ENCODE data around the gene HAUS7. TPM values are rescaled to one million over a fixed set of nuclear protein-coding genes. Genes with fewer than 3 reads are reported as not detected.

HAUS7 gene
- total RNA-seq, 3 donors from 2014 or later: 19.0 to 26.2 (median 21.9) TPM

- Histone ChIP-seq H3K9me3 (peaks cover 9 to 22% of the 10 kb centered on the region in 2 donors), H3K4me1 (no peaks in the 10 kb centered on the region), H3K27ac (no peak overlapping the region), H3K36me3 (no peaks in the 10 kb centered on the region), H3K4me3 (no peak overlapping the region), H3K27me3 (peaks cover 0 to 55% of the 10 kb centered on the region in 2 donors)
- TF ChIP-seq POLR2A (IDR thresholded peaks at IDR 0.05) (no peak), POLR2AphosphoS5 (IDR thresholded peaks at IDR 0.05) (no peak), CTCF (IDR thresholded peaks at IDR 0.05) (no peak)
- intact Hi-C loops (cut with DNase I; ENCODE audit: low total_unique reads): no loop called here
- DNase-seq (ENCODE audit: low spot score in 2 of 2): no peak
Observed at GRCh38 chrX:153435845-153436244, 34.5 kb downstream of the HAUS7 start.

DNA sequence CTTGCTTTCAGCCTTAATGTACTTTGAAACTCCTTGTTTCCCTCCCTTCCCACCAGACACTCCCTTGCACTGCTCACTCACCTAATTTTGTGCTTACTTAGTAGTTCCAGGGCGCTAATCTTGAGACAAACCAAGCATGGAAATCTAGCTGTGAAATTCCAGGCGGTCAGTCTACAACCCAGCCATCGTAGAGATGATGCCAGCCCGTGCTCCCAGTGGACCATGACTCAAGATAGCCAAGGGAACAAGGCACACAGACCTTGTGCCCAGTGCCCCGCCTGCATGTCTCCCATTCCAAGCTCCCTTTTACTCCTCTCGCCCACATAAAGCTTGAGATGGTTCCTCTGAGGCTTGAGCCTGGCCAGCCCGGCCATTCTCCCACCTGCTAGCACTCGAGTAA is 35.6 kb downstream of the HAUS7 start:
- TF ChIP-seq POLR2A (IDR thresholded peaks at IDR 0.05) (no peak), CTCF (IDR thresholded peaks at IDR 0.05) (no peak)
- H3K4me1 ChIP-seq: no peaks in the 10 kb centered on the region

DNA sequence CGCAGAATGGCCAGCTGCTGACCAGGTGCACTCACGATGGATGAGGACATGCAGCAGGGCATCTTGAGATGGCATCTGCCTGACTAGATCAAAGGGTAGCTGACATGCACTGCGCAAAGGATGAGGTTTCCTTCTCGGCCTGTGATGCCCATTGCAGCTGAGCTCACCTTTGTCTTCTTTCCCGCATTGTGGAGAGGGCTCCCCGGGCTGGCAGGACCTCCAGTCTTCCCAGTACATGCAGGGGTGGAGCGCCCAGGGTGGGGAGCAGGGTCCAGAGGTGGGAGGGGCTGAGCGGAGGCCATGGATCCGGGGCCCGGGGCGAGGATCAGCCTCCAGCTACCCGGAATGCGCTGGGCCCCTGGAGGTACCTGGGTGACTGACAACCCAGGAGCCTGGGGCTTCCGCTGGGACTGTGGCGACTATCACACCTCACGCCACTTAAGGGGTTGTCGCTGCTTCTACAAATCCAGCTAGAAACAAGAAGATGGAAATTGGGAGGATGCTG is 36.5 kb downstream of the HAUS7 start:
- intact Hi-C loops (cut with DNase I; ENCODE audit: low total_unique reads): no loop called here
- no peak for TF ChIP-seq CTCF (IDR thresholded peaks at IDR 0.05)
- TF ChIP-seq POLR2A (IDR thresholded peaks at IDR 0.05): no peak
- no peak for TF ChIP-seq POLR2AphosphoS5 (IDR thresholded peaks at IDR 0.05)
- no peak for DNase-seq (ENCODE audit: low spot score in 2 of 2)
- Histone ChIP-seq H3K4me1 (no peaks in the 10 kb centered on the region), H3K9me3 (peaks cover 11 to 14% of the 10 kb centered on the region in 2 donors), H3K4me3 (no peak overlapping the region), H3K27ac (no peak overlapping the region), H3K27me3 (peaks cover 0 to 53% of the 10 kb centered on the region in 2 donors), H3K36me3 (no peaks in the 10 kb centered on the region)

More for the DNA sequence above, 35.6 kb downstream of the HAUS7 start:
- Histone ChIP-seq H3K27ac (no peak overlapping the region), H3K9me3 (peaks cover 11 to 21% of the 10 kb centered on the region in 2 donors), H3K27me3 (peaks cover 0 to 53% of the 10 kb centered on the region in 2 donors), H3K36me3 (no peaks in the 10 kb centered on the region), H3K4me3 (no peak overlapping the region)
- no peak for DNase-seq (ENCODE audit: low spot score in 2 of 2)
- intact Hi-C loops (cut with DNase I; ENCODE audit: low total_unique reads): no loop called here

GRCh38 chrX:153433161-153433680 is 37.2 kb downstream of the HAUS7 start:
- Histone ChIP-seq H3K27me3 (peaks cover 0 to 50% of the 10 kb centered on the region in 2 donors), H3K36me3 (no peaks in the 10 kb centered on the region), H3K9me3 (peaks cover 11 to 14% of the 10 kb centered on the region in 2 donors), H3K4me1 (no peaks in the 10 kb centered on the region), H3K4me3 (no peak overlapping the region), H3K27ac (no peak overlapping the region)
- intact Hi-C loops (cut with DNase I; ENCODE audit: low total_unique reads): no loop called here
- no peak for DNase-seq (ENCODE audit: low spot score in 2 of 2)
- TF ChIP-seq POLR2AphosphoS5 (IDR thresholded peaks at IDR 0.05) (no peak), POLR2A (IDR thresholded peaks at IDR 0.05) (no peak), CTCF (IDR thresholded peaks at IDR 0.05) (no peak)

- TF ChIP-seq CTCF (IDR thresholded peaks at IDR 0.05) (no peak), POLR2AphosphoS5 (IDR thresholded peaks at IDR 0.05) (no peak), POLR2A (IDR thresholded peaks at IDR 0.05) (no peak)
- Histone ChIP-seq H3K9me3 (peaks cover 11 to 14% of the 10 kb centered on the region in 2 donors), H3K4me3 (no peak overlapping the region), H3K4me1 (no peaks in the 10 kb centered on the region), H3K36me3 (no peaks in the 10 kb centered on the region), H3K27me3 (peaks cover 0 to 47% of the 10 kb centered on the region in 2 donors), H3K27ac (no peak overlapping the region)
- intact Hi-C loops (cut with DNase I; ENCODE audit: low total_unique reads): no loop called here
- no peak for DNase-seq (ENCODE audit: low spot score in 2 of 2)
Observed at GRCh38 chrX:153430796-153431195, 39.6 kb downstream of the HAUS7 start.

All from breast epithelium (tissue), 4 donors.